Left lobe of liver (tissue), 2 donors: ENCODE measurements around the gene IPO9. TPM values are rescaled to one million over a fixed set of nuclear protein-coding genes. Genes with fewer than 3 reads are reported as not detected.

ENCODE experiments used
- ATAC-seq: fragments of 200-7000 bp; cut with Tn5 transposase; one replicate; pipeline ENCODE4 v1.9.1; 2020; ENCODE audit warnings: mild to moderate bottlenecking, moderate library complexity
- DNase-seq: peaks from one replicate; pipeline ENCODE4 v3.0.0-alpha.2; 2020; ENCODE audit warnings: low spot score
- total RNA-seq: library from RNA; stranded (reverse); gene quantifications from one replicate; pipeline ENCODE4 v1.2.1, GENCODE V29; 2021
- donor health status: DM: no; HTN: no; CAD: no; lungs with moderate emphysema.
- donor health status: DM: no; HTN: yes; CAD: no.

Gene IPO9
- total RNA-seq, 1 donor from 2014 or later = 21.3 TPM

GRCh38 chr1:201886103-201886885 is 57.3 kb downstream of the IPO9 start:
- ATAC-seq (no peak), DNase-seq (no peak)

DNA sequence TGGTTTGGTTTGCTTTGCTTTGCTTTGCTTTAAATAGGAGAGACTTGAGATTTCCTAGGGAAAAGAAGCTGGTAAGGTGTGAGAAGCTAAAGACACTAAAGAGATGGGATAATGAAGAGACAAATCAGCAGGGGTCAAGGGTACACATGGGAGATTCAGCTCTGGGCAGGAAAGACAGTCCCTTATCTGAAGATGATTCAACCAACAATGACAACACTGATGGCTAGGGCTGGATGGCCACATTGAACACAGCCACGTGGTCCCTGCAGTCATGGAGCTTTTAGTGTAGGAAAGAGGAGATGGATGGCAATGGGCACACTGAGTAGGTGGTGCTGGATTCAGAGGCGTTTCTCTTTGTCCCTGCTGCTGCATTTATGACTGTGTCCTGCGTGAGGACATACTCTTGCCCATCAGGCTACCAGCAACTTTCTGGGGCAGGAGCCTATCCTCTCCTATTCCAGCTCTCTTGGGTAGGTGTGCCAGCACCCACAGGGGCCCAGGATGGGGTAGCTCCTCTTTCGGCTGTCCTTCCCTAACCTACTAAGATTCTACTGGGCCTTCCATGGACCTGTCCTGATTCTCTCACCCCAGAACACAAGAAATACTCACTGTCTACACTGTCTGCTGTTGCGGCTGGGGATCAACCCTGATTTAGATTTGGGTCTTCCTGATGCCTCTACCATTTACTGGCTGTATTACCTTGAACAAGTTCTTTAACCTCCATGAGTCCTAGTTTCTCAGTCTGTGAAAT is 58.3 kb downstream of the IPO9 start:
- DNase-seq = no peak
- ATAC-seq = no peak

- DNase-seq = peak; percentile 84
- peak; percentile 93 for ATAC-seq
Observed at GRCh38 chr1:201888282-201889089, 59.5 kb downstream of the IPO9 start, which contains the start of gene SHISA4. Gene SHISA4, plus strand, starts transcription at chr1:201888898. Its CDS starts 97 bp downstream, at chr1:201888995.

DNA sequence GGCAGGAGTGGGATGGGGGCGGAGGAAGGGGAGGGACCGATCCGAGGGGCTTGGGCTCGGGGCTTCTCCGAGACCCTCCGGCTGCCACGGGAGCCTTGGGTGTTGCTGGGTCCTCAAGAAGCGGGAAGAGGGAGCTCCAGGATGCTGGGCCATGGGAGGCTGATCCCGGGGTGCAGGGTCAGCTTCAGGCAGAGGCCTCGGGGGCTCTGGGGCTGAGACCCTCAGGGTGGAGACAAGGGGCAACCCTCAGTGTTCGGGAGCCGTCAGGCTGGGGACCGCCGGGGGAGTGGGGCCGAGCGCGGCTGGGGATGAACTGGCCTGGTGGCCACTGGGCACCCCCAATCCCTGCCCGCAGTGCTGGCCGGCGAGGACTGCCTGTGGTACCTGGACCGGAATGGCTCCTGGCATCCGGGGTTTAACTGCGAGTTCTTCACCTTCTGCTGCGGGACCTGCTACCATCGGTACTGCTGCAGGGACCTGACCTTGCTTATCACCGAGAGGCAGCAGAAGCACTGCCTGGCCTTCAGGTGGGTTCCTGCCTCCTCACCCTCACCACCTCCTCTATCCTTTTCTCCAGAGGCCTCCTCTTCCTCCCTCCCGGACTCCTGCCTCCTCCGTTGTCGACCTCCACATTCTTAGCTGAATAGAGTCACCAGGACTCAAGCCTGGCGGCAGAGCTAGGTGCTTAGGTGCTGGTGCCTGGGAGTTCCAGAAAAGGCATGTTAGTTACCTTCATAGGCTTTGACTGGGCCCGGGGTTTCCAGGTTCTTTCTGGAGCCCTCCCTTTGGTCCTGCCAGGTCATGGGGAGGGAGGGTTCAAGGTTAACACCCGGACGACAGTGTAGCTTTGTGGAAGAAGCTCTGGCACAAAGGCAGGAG is 60.4 kb downstream of the IPO9 start:
- ATAC-seq (no peak), DNase-seq (no peak)

GRCh38 chr1:201890223-201890622 is 61.3 kb downstream of the IPO9 start:
- no peak for DNase-seq
- ATAC-seq = no peak

GRCh38 chr1:201890806-201891450 is 62.0 kb downstream of the IPO9 start:
- DNase-seq (no peak), ATAC-seq (no peak)

GRCh38 chr1:201891451-201892045 is 62.6 kb downstream of the IPO9 start:
- ATAC-seq = no peak
- no peak for DNase-seq

DNA sequence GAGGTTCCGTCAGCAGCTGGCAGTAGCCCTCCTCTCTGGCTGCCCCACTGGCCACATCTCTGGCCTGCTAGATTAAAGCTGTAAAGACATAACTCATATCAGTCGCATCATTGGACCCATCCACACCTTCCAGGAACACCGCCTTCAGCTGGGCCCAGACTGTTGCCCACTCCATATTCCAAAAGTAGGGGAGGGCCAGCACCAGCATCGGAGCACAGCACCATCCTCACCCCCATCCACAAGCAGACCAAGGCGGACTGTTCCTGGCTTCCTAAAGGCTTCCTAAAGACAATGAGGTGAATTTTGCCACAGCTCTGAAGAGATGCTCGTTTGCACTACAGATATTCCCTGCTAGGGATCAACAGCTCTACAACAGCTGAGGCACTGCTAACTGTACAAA is 63.3 kb downstream of the IPO9 start:
- ATAC-seq = no peak
- DNase-seq = no peak

DNA sequence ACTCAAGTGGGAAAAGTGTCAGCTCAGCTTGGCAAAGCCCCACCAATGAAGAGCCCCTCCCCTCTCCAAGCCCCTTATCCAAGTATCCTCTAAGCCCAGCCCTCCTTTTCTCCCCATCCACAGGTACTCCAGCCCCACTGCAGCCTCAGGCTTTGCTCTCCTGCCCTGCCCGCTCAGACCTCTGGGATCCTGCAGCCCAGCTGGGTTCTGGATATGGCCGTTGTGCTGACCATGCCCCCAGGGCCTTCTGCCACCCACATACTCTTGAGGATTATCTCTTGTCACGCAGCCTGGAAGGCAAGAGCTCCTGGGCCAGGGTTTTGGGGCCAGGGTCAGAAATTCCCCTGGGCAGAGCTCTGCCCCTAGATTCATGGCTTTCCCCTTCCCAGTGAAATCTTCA is 64.5 kb downstream of the IPO9 start:
- no peak for ATAC-seq

DNA sequence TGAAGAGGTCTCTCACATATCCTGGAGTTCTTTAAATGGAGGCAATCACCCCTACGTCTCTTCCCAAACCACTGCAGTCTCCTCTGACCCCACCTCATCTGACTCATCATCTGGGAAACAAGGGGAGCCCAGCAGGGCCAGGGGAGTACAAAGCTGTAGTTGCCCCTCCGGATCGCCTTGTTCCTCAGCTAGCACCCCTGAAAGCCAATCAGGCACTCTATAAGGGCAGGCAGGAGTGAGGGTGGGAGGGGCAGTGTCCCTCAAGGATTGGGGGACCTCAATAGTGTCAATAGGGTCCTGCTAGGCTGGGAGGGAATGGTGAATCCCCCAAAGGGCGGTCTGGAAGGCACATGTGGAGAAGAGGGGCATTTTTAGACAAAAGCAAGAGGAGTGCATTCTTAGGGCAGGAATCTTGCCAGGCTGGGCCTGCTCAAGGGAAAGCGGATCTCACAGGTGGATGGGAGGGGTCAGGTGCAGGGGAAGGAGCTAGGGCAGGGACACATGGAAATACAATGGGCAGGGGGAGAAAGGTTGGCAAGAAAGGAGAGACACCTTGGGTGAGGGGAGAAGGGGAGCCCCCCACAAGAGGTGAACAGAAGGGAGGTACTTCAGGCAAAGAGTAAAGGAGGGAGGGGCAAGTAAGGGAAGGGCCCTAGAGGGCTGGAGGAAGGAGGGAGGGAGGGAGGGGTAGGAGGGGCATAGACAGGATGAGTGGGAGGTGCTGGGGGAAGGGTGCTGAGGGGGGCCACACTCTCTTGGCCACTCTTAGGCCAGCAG is 65.6 kb downstream of the IPO9 start:
- no peak for ATAC-seq

More for the DNA sequence above, 64.5 kb downstream of the IPO9 start:
- DNase-seq = no peak

DNA sequence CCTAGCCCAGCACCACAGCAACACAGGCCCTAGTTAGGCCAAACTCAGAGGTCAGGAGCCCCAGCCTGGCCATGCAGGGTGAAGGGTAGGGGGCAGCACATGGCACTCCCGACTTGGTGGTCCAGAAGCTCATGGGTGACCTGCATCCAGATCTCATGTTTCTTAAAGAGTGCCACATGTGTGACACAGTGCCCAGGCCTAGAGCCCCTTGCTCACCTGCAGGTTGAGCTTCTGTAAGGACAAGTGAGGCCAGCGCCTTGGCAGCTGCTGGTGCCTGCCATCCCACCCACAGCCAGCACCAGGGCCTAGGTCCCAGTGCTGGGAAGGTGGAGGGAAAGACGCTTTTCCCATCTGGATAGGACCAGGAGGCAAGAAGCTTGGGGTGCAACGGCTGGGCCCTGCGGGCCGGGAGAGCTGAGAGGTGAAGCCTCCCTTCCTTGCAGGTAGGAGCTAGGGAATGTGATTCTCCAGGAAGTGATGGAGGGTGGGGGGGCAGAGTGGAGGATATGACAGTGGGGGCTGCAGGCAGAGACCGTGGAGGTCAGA is 66.2 kb downstream of the IPO9 start:
- no peak for DNase-seq
- ATAC-seq = no peak

More for the DNA sequence above, 65.6 kb downstream of the IPO9 start:
- DNase-seq = no peak

- ATAC-seq (peak; percentile 93), DNase-seq (peak; percentile 85)
Observed at GRCh38 chr1:201895913-201896807, 67.2 kb downstream of the IPO9 start.

- ATAC-seq (peak; percentile 16), DNase-seq (no peak)
Observed at GRCh38 chr1:201896951-201897391, 68.0 kb downstream of the IPO9 start.

DNA sequence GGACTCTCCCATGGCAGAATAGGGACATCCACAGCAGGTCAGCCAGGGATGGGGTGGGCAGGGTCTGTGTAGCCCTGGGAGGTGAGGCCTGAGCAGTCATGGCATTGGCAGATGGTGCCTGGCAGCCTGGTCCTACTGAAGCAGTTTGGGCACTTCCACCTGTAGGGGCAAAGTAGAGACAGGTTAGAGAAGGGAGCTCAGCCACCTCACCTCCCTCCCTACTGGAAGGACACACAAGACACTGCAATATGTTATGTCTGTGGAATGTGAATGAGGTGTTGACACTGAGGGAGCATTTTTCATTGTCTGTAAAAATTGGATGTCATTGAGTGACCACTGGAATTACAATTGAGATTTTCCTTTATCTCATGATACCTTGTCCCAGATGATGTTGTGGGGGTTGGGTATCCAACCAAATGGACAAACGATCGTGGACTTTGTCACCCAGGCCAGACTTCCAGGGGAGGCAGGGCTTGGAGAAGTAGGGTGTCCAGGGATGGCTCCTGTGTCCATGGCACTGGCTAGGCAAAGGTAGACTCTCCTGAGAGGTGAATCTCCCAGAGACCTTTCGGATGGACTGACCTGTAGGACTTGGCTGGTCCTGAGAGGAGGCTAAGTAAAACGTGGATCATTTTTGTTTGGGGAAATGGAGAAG is 69.4 kb downstream of the IPO9 start:
- no peak for DNase-seq
- ATAC-seq = peak; percentile 53

DNA sequence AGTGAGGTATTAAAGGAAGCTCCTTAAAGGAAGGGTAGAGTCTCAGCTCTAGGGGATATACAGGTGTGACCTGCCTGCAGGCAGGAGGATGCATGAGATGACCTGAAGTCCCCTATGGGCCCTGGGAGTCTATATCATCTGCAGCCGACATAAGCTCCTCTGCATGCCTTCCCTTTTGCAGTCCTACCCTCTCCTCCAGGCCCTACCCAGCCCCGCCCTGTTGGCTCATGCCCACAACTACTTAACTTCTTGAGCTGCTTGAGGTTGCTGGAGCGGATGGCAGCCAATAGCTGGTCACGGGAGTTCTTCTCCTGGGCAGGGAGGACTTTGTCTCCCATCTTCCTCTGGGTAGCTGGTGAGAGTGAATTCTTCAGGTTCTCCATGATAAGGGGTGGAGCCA is 70.0 kb downstream of the IPO9 start:
- DNase-seq (no peak), ATAC-seq (no peak)

GRCh38 chr1:201899683-201900429 is 70.9 kb downstream of the IPO9 start:
- DNase-seq (no peak), ATAC-seq (no peak)
